Trophoblast cell (in vitro differentiated cells and primary cell): ENCODE measurements around the gene RFX2.
A peak's percentile ranks its signal among the peaks of the same experiment; 100 is the strongest.
"Not testable (repeated sequence)": the region's sequence is repeated elsewhere in the genome, so short reads cannot be mapped to it uniquely, and the experiment has no call there.

Experiments used
- DNase-seq, 2 donors: peaks; one replicate each; pipeline ENCODE4 v3.0.0-alpha.2; 2016
- H2AFZ ChIP-seq: 2 replicates; pipeline ENCODE4 v1.6.1; 2013; ENCODE audit warnings: low read length, moderate library complexity, mild to moderate bottlenecking; ENCODE audit not compliant: insufficient read depth, poor library complexity
- H2AK5ac ChIP-seq: 2 replicates; pipeline ENCODE4 v1.6.1; 2013; ENCODE audit warnings: mild to moderate bottlenecking, low read length
- H2BK120ac ChIP-seq: 2 replicates; pipeline ENCODE4 v1.6.1; 2013; ENCODE audit warnings: low read length, mild to moderate bottlenecking, moderate library complexity; ENCODE audit not compliant: insufficient read depth, poor library complexity
- H2BK12ac ChIP-seq: 2 replicates; pipeline ENCODE4 v1.6.1; 2013; ENCODE audit warnings: mild to moderate bottlenecking, low read length, moderate library complexity
- H2BK5ac ChIP-seq: 2 replicates; pipeline ENCODE4 v1.6.1; 2013; ENCODE audit warnings: low read length, low read depth, moderate library complexity, mild to moderate bottlenecking; ENCODE audit not compliant: poor library complexity
- H3K14ac ChIP-seq: 2 replicates; pipeline ENCODE4 v1.6.1; 2013; ENCODE audit warnings: mild to moderate bottlenecking, low read length
- H3K18ac ChIP-seq: 2 replicates; pipeline ENCODE4 v1.6.1; 2013; ENCODE audit warnings: mild to moderate bottlenecking, low read length
- H3K23ac ChIP-seq: 2 replicates; pipeline ENCODE4 v1.6.1; 2013; ENCODE audit warnings: low read length
- H3K27ac ChIP-seq: 2 replicates; pipeline ENCODE4 v1.5.1; 2013; ENCODE audit warnings: low read depth, mild to moderate bottlenecking, inconsistent platforms, low read length, moderate library complexity
- H3K27me3 ChIP-seq: 2 replicates; pipeline ENCODE4 v1.6.1; 2013; ENCODE audit warnings: inconsistent platforms, mild to moderate bottlenecking, low read length, moderate library complexity; ENCODE audit not compliant: insufficient read depth
- H3K36me3 ChIP-seq, 2 experiments: 1 replicate in 1 of 2; 2 replicates in 1 of 2; pipeline ENCODE4 v1.6.1; 2013; ENCODE audit warnings: low read length in 2 of 2, mild to moderate bottlenecking in 2 of 2, moderate library complexity in 1 of 2; ENCODE audit not compliant: insufficient read depth in 2 of 2, control insufficient read depth in 1 of 2
- H3K4ac ChIP-seq: 2 replicates; pipeline ENCODE4 v1.6.1; 2013; ENCODE audit warnings: low read depth, mild to moderate bottlenecking, low read length, moderate library complexity
- H3K4me1 ChIP-seq, 2 experiments: 1 replicate in 1 of 2; 2 replicates in 1 of 2; pipeline ENCODE4 v1.6.1; 2013; ENCODE audit warnings: low read length in 2 of 2, mild to moderate bottlenecking in 2 of 2, moderate library complexity in 1 of 2; ENCODE audit not compliant: insufficient read depth in 2 of 2, control insufficient read depth in 1 of 2
- H3K4me2 ChIP-seq: 2 replicates; pipeline ENCODE4 v1.6.1; 2013; ENCODE audit warnings: inconsistent platforms, mild to moderate bottlenecking, low read length, moderate library complexity
- H3K4me3 ChIP-seq: 2 replicates; pipeline ENCODE4 v1.5.1; 2013; ENCODE audit warnings: mild to moderate bottlenecking, low read depth, low read length, inconsistent platforms
- H3K79me1 ChIP-seq: one replicate; pipeline ENCODE4 v1.6.1; 2013; ENCODE audit warnings: low read length
- H3K79me2 ChIP-seq: 2 replicates; pipeline ENCODE4 v1.6.1; 2013; ENCODE audit warnings: low read length, mild to moderate bottlenecking; ENCODE audit not compliant: control insufficient read depth, insufficient read depth, poor library complexity
- H3K9ac ChIP-seq: 2 replicates; pipeline ENCODE4 v1.6.1; 2013; ENCODE audit warnings: mild to moderate bottlenecking, low read length
- H3K9me3 ChIP-seq: 2 replicates; pipeline ENCODE4 v1.6.1; 2013; ENCODE audit warnings: low read depth, mild to moderate bottlenecking, control low read depth, inconsistent platforms, low read length; ENCODE audit not compliant: insufficient read depth
- H4K12ac ChIP-seq: 2 replicates; pipeline ENCODE4 v1.6.1; 2013; ENCODE audit warnings: low read depth, mild to moderate bottlenecking, low read length, moderate library complexity
- H4K8ac ChIP-seq: 2 replicates; pipeline ENCODE4 v1.6.1; 2013; ENCODE audit warnings: low read depth, mild to moderate bottlenecking, low read length, moderate library complexity
- H4K91ac ChIP-seq: one replicate; pipeline ENCODE4 v1.6.1; 2013; ENCODE audit warnings: low read depth, mild to moderate bottlenecking, low read length, moderate library complexity
- WGBS: extraction: QIAGEN DNeasy Blood & Tissue Kit; methylation state at CpG from one replicate; pipeline ENCODE4 v1.1.7; 2013; ENCODE audit warnings: missing lambda C conversion rate; ENCODE audit not compliant: insufficient read length, insufficient coverage; ENCODE audit errors: extremely low coverage; 5-methylcytosine and 5-hydroxymethylcytosine counted together

Gene RFX2

GRCh38 chr19:5964816-5965565, 145.3 kb downstream of the RFX2 start:
- Histone ChIP-seq H2BK120ac (no peak overlapping the region), H4K8ac (no peak overlapping the region), H2BK5ac (no peak overlapping the region), H3K4ac (peak overlapping the region; percentile 39), H3K14ac (no peak overlapping the region), H3K9me3 (no peaks in the 10 kb centered on the region), H3K23ac (no peak overlapping the region), H2AFZ (no peak overlapping the region), H3K36me3 (peaks cover 3 to 8% of the 10 kb centered on the region in 2 experiments), H4K91ac (no peak overlapping the region), H3K4me3 (no peak overlapping the region), H3K27me3 (no peaks in the 10 kb centered on the region), H3K4me1 (peaks cover 37 to 52% of the 10 kb centered on the region in 2 experiments), H3K79me1 (peaks cover 2% of the 10 kb centered on the region), H2BK12ac (no peak overlapping the region), H3K27ac (no peak overlapping the region), H4K12ac (no peak overlapping the region), H3K79me2 (peaks cover 24% of the 10 kb centered on the region), H2AK5ac (no peak overlapping the region), H3K9ac (no peak overlapping the region), H3K4me2 (no peak overlapping the region), H3K18ac (no peak overlapping the region)
- no CpG with 5 or more reads among the region's 5 CpGs for WGBS
- no peak for DNase-seq

GRCh38 chr19:5963855-5964254, 146.4 kb downstream of the RFX2 start:
- Histone ChIP-seq H3K23ac (no peak overlapping the region), H3K27me3 (no peaks in the 10 kb centered on the region), H3K4me3 (no peak overlapping the region), H3K14ac (no peak overlapping the region), H2BK120ac (no peak overlapping the region), H3K9me3 (no peaks in the 10 kb centered on the region), H3K36me3 (peaks cover 3 to 5% of the 10 kb centered on the region in 2 experiments), H3K9ac (no peak overlapping the region), H2AFZ (no peak overlapping the region), H3K4ac (peak overlapping the region; percentile 43), H2BK12ac (no peak overlapping the region), H3K27ac (no peak overlapping the region), H3K4me1 (peaks cover 37 to 46% of the 10 kb centered on the region in 2 experiments), H2AK5ac (no peak overlapping the region), H3K18ac (no peak overlapping the region), H4K12ac (no peak overlapping the region), H2BK5ac (no peak overlapping the region), H3K79me2 (peaks cover 26% of the 10 kb centered on the region), H3K4me2 (no peak overlapping the region), H4K91ac (no peak overlapping the region), H3K79me1 (peaks cover 2% of the 10 kb centered on the region), H4K8ac (no peak overlapping the region)
- DNase-seq, result no peak
- no CpG with 5 or more reads among the region's 7 CpGs for WGBS

- not testable (repeated sequence) for H3K9me3 ChIP-seq, H3K27ac ChIP-seq, DNase-seq, H3K36me3 ChIP-seq, H4K12ac ChIP-seq, H2BK120ac ChIP-seq, H3K4me3 ChIP-seq, H3K4me2 ChIP-seq, H2BK12ac ChIP-seq, H3K79me1 ChIP-seq, H4K91ac ChIP-seq, H4K8ac ChIP-seq, H3K27me3 ChIP-seq, H3K18ac ChIP-seq, H3K9ac ChIP-seq, H3K23ac ChIP-seq, H2AFZ ChIP-seq, H2BK5ac ChIP-seq, H3K14ac ChIP-seq, H2AK5ac ChIP-seq
- WGBS, result no CpG with 5 or more reads among the region's 6 CpGs
- Histone ChIP-seq H3K4ac (peak overlapping the region; percentile 43), H3K79me2 (peaks cover 28% of the 10 kb centered on the region), H3K4me1 (peaks cover 36 to 46% of the 10 kb centered on the region in 2 experiments)
These were observed 147.0 kb downstream of the RFX2 start for GRCh38 chr19:5963259-5963658.

GRCh38 chr19:5961969-5962945, 148.0 kb downstream of the RFX2 start:
- Histone ChIP-seq H3K23ac (peak overlapping the region; percentile 10), H2AFZ (peak overlapping the region; percentile 12), H3K4ac (peak overlapping the region; percentile 35), H2BK120ac (no peak overlapping the region), H3K79me1 (peaks cover 2% of the 10 kb centered on the region), H2BK5ac (no peak overlapping the region), H3K18ac (no peak overlapping the region), H3K4me2 (no peak overlapping the region), H4K8ac (no peak overlapping the region), H3K9me3 (no peaks in the 10 kb centered on the region), H3K4me1 (peaks cover 31 to 41% of the 10 kb centered on the region in 2 experiments), H3K4me3 (no peak overlapping the region), H4K12ac (no peak overlapping the region), H2AK5ac (no peak overlapping the region), H2BK12ac (no peak overlapping the region), H3K27ac (no peak overlapping the region), H4K91ac (no peak overlapping the region), H3K27me3 (no peaks in the 10 kb centered on the region), H3K9ac (no peak overlapping the region), H3K36me3 (peaks cover 3 to 4% of the 10 kb centered on the region in 2 experiments), H3K14ac (no peak overlapping the region), H3K79me2 (peaks cover 24% of the 10 kb centered on the region)
- WGBS, result no CpG with 5 or more reads among the region's 29 CpGs
- peak; percentile 58 to 79 for DNase-seq
